Measurements from ENCODE around the gene CIT.
A peak's percentile ranks its signal among the peaks of the same experiment; 100 is the strongest.
"Not testable (repeated sequence)": the region's sequence is repeated elsewhere in the genome, so short reads cannot be mapped to it uniquely, and the experiment has no call there.

Gene CIT, protein sequence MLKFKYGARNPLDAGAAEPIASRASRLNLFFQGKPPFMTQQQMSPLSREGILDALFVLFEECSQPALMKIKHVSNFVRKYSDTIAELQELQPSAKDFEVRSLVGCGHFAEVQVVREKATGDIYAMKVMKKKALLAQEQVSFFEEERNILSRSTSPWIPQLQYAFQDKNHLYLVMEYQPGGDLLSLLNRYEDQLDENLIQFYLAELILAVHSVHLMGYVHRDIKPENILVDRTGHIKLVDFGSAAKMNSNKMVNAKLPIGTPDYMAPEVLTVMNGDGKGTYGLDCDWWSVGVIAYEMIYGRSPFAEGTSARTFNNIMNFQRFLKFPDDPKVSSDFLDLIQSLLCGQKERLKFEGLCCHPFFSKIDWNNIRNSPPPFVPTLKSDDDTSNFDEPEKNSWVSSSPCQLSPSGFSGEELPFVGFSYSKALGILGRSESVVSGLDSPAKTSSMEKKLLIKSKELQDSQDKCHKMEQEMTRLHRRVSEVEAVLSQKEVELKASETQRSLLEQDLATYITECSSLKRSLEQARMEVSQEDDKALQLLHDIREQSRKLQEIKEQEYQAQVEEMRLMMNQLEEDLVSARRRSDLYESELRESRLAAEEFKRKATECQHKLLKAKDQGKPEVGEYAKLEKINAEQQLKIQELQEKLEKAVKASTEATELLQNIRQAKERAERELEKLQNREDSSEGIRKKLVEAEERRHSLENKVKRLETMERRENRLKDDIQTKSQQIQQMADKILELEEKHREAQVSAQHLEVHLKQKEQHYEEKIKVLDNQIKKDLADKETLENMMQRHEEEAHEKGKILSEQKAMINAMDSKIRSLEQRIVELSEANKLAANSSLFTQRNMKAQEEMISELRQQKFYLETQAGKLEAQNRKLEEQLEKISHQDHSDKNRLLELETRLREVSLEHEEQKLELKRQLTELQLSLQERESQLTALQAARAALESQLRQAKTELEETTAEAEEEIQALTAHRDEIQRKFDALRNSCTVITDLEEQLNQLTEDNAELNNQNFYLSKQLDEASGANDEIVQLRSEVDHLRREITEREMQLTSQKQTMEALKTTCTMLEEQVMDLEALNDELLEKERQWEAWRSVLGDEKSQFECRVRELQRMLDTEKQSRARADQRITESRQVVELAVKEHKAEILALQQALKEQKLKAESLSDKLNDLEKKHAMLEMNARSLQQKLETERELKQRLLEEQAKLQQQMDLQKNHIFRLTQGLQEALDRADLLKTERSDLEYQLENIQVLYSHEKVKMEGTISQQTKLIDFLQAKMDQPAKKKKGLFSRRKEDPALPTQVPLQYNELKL (N-terminal part only)

DNA sequence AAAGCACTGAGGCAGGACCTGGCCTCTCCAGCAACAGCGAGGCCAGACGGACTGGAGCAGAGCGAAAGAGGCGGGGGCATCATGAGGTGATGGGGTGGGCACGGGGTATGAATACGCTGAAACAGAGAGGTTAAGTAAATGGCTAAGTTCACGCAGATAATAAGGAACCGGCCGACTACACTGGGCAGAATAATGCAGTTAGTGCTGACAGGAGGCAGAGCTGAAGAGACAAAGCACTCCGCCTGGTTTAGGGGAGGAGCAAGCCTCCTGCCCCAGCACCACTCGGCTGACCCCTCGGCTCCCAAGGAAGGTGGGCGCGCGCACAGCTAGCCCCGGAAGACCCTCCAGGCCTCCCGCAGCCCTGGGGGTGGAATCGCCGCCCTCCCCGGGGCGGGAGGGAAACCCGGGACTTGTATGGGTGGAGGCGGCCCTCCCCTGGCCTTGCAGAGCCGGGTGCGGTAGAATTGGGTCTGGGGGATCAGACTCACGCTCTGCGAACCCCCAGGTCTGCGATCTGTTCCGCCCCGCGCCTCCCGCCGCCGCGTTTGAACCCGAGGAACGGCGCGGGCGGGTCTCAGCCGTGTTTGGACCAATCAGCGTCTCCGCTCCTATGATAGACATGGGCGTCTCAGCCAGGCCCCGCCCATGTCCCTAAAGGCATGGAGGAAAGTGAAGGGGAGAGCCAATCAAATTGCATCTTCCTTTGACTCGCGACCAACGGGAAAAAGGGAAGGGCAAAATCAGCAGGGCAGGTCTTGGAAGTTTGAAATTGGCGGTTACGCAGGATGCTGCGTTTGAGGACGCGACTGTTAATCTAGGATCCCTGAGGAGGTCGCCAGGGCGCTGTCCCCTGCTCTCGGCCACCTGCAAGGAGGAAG, at the start of gene CIT:
TSS of gene CIT (minus strand) at position 560 of the 878 bp plus-strand sequence. CDS start 1,152 bp downstream, outside the sequence.
- DNase-seq (ENCODE audit: low read depth in 2 of 2), result peak; percentile 81 to 83

DNA sequence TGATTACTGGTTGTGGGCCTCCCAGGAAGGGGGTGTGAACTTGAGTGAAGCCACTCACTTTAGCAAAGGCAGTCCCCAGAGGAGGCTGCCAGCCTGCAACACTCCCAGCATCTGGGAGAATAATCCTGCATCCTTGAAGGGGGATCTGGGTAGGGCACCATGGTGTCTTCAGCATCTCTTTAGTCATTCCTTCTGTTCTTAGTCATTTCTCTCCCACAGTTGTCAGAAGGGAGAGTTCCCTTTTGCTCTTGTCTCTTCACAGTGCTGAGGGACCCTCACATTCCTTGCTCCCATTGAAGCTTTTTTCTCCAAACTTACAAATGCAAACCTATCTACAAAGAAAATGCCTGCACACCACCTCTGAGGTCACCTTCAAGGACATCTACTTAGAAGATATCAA, 48.1 kb upstream of the CIT start:
- DNase-seq (ENCODE audit: low read depth in 2 of 2), result no peak

DNA sequence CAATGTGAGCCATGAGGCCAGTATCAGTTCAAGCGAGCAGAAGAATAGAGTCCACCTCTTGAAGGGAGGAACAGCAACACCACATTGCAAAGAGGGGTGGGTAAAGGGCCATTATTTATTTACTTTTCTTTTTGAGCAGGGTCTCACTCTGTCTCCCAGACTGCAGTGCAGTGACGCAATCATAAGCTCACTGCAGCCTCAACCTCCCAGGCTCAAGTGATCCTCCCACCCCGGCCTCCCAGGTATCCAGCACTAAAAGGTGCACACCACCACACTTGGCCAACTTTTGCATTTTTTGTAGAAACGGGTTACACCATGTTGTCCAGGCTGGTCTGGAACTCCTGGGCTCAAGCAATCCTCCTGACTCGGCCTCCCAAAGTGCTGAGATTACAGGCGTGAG, 42.9 kb upstream of the CIT start:
- DNase-seq (ENCODE audit: low read depth in 2 of 2), result no peak

DNA sequence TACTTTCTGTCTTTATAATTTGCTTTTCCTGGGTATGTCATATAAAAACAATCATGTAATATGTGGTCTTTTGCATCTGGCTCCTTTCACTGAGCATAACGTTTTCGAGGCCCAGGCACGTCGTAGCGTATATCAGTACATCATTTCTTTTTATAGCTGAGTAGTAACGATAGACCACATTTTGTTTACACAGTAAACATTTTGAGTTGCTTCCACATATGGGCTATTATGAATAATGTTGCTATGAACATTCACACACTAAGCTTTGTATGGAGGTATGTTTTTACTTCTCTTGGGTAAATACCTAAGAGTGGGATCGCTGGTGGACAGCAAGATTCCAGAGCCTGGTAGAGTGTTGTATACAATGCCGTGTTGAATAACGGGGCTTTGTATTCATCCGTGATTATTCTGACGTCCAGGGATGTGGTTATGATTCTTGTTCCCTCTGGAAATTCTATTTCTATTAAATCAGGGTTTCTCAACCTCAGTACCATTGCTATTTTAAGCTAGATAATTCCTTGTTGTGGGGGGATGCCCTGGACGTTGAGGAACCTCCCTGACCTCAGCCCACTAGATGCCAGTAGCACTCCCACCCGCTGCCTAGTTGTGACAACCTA, 38.9 kb upstream of the CIT start:
- no peak for DNase-seq (ENCODE audit: low read depth in 2 of 2)

DNA sequence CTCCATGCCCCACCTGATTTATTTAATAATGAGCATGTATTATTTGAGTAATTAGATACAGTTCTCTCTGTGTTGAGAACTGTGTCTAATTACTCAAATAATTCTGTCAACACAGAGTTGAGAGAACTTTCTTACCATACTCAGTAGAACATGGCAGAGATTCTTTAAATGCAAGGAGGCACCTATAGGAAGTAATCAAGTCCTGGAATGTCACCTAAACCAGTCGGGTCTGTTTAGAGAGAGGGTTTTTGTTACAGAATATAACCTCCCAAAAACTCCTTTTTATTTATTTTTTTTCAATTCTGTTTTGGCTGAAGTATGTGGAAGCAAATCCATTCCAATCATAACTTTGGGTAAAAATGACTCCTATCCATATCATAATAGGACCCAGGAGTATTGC, 37.5 kb upstream of the CIT start:
- DNase-seq (ENCODE audit: low read depth in 2 of 2), result no peak

DNA sequence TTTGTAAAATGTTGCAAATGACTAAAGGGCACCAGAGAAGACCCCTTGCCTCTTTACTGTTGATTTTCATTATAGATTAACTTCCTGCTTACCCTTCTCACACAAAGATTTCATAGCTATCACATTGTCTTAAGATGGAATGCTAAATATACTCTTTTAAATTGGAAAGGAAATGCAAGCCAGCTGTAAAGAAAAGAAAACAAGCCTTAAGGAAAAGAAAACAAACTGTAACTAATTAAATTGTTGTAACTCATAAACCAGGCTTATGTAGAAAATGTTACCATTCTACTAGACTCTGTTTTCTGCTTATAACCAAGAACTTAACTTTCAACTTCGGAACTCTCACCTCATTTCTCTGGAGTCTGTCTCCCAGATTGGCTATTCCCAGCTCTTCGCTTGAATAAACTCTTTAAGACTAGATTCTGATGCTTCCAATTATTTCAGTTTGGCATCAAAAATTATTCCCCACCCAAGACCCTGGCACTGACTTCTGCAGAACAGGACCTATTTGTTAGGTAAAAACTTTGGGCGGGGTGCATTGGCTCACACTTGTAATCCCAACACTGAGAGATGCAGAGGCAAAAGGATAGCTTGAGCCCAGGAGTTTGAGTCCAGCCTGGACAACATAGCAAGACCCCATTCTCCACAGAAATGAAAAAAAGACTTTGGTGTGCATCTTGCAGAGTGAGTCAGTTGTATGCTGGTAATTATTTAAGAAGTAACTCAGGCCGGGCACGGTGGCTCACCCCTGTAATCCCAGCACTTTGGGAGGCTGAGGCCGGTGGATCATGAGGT, 36.6 kb upstream of the CIT start:
- DNase-seq (ENCODE audit: low read depth in 2 of 2), result no peak

DNA sequence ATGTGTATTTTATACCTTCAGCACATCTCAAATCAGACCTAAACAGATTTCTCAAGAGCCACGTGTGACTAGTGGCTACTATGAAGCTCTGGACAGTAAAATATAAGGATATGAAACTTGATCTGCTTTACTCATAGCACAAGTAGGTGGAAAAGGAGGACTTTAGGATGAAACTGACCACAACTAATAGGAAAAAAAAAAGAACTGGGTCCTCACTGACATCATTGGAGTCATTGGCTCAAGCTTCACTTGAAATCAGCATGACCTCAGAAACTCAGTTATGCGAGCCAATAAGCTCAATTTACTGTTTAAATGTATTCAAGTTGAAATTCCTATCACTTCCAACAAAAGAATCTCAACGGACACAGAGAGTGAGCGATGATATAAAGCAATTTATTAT, 34.1 kb upstream of the CIT start:
- peak; percentile 3 to 5 for DNase-seq (ENCODE audit: low read depth in 2 of 2)

DNA sequence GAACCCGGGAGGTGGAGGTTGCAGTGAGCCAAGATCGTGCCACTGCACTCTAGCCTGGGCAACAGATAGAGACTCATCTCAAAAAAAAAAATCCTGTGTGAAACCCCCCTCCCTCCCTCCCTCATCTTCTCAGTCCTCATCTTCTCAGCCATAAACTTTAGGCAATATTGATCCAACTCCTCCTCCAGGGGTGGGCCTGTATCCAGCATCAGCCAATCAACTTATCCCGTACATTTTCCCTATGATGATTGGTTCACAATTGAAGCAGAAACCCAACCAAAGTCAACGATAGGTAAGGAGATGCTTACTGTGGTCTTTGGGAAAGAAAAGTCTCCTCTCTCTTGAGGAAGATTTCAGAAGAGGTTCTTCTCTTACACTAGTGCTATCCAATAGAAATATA, 33.5 kb upstream of the CIT start:
- DNase-seq (ENCODE audit: low read depth in 2 of 2), result no peak

DNA sequence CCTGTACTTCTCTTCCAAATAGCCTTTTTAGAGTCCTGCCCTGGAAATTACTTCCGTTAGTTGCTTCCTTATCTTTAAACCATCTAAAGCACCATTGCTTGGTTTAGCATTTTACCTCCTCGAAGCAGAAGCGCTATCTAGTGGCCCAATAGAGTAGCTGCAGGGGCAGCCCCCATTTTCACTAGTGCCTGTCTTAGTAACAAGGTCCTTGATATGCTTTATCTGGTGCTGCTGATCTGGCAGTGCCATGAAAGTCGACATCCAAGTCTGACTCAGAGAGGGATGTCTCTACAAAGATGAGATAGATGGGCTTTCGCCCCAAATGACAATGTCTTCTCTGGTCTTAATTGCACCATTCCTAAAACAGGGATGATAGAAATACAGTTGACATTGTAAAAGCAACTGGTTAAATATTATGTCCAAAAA, 25.0 kb upstream of the CIT start:
- DNase-seq (ENCODE audit: low read depth in 2 of 2), result peak in 1 of 2 experiments; percentile 16

DNA sequence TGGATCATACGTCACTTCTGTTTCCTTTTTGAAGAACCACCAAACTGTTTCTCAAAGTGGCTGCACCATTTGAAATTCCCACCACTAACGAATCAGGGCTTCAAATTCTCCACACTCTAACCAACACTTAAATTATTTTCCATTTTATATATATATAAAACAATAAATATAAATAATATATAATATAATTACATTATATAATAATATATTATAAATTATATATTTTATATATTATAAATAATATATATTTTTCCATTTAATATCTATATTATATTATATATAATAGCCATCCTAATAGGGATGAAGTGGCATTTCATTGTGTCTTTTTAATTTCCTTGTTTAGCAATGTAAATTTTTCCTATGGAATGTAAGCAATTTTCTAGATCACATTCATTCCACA, 24.6 kb upstream of the CIT start:
- no peak for DNase-seq (ENCODE audit: low read depth in 2 of 2)

DNA sequence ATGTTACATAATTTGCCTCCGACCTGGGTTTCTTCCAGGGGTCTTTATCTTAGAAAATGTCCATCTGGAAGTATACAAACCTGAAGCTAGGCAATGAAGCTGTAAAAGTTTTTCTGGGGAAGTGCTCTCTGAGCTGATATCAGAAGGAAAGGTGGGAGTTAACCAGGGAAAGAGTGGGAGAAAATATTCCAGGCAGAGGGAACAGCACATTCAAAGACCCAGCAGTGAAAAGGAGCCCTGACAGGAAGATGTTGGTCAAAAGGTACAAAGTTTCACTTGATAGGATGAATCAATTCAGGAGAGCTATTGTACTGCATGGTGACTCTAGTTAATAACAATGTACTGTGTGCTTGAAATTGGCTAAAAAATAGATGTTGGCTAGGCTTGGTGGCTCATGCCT, 17.8 kb upstream of the CIT start:
- DNase-seq (ENCODE audit: low read depth in 2 of 2), result no peak

DNA sequence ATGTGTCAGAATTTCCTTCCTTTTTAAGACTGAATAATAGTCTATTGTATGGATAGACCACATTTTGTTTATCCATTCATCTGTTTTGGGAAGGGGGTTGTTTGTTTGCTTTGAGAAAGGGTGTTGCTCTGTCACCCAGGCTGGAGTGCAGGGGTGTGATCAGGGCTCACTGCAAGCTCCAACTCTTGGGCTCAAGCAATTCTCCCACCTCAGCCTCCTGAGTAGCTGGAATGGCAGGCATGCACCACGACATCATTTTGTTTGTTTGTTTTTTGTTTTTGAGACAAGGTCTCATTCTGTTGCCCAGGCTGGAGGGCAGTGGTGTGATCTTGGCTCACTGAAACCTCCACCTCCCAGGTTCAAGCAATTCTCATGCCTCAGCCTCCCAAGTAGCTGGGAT, 15.5 kb upstream of the CIT start:
- DNase-seq (ENCODE audit: low read depth in 2 of 2), result not testable (repeated sequence)

DNA sequence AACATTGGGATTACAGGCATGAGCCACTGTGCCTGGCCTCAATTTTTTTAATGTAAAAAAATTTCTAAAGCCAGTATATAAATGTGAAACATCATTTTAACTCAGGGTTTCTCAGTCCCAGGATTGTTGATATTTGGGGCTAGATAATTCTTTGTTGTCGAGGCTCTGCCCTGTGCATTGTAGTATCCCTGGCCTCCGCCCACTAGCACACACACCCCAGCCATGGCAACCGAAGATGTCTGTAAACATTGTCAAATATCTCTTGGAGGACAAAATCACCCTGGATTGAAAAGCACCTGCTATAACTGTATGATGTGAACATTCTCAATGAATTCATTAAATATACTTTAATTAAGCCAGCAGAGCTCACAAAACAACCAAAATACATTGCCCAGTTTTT, 8.4 kb upstream of the CIT start:
- no peak for DNase-seq (ENCODE audit: low read depth in 2 of 2)

DNA sequence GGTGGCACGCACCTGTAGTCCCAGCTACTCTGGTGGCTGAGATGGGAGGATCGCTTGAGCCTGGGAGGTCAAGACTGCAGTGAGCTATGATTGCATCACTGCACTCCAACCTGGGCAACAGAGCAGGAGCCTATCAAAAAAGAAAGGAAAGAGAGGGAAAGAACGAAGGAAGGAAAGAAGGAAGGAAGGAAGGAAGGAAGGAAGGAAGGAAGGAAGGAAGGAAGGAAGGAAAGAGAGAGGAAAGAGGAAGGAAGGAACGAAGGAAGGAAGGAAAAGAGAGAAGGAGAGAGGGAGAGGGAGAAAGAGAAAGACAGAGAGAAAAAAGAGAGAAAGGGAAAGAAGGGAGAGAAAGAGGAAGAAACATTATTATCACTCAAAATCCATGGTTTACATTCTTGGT, 6.7 kb upstream of the CIT start:
- not testable (repeated sequence) for DNase-seq (ENCODE audit: low read depth in 2 of 2)

DNA sequence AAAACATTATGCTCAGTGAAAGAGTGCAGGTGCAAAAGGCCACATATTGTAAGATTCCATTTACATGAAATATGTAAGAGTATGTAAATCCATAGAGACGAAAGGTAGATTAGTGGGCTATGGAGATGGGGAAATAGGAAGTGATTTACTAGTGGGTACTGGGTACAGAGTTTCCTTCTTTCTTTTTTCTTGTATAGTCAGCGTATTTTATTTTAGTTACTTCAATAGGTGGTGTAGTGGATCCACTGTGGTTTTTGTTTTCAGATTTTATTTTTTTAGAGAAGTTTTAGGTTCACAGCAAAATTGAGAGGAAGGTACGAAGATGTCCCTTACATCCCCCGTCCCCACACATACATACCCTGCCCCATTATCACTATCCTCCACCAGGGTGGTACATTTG, 6.1 kb upstream of the CIT start:
- no peak for DNase-seq (ENCODE audit: low read depth in 2 of 2)

DNA sequence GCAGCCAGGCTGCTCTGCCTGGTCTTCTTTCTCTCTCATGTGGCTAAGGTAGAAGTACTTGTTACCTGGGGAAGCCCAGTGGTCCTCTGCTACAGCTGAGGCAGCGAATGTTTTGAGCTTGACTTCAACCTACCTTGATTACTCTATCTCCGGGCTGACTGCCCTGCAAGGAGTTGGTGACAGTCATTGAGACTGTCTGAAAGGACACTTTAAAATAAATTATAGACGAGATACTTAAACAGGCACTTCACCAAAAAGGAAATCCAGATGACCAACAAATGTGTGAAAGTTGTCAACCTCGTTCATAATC, 474 bp upstream of the CIT start:
- DNase-seq (ENCODE audit: low read depth in 2 of 2), result no peak

DNA sequence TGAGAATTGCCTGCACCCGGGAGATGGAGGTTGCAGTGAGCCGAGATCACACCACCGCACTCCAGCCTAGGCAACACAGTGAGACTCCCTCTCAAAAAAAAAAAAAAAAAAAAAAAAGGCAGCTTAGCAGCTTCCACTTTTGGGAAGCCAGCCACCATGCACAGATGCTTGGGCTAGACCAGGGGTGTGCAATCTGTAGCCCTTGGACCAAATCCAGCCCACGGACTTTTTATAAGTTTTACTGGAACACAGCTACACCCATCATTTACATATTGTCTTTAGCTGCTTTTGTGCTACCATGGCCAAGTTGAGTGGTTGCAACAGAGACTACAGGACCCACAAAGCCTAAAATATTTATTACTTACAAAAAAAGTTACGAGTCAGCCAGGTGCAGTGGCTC, 6.7 kb downstream of the CIT start:
- DNase-seq (ENCODE audit: low read depth in 2 of 2), result no peak

DNA sequence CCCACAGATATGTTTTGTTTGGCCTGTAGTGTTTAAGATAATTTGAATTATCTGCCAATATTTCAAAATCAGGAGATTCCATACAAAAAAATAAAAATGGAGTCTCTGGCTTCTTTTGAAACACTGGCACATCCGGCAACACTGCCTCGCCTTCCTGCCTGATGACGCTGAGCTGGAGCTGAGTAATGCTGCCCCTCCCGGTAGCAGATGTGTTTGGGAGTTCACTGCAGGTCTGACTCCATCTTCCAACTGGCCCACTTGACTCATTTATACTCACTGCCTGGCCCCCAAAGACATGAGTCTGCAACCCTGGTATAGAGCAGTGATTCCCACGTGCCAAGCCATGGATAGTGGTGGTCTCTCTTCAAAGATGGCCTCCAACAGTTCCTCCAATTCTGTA, 7.4 kb downstream of the CIT start:
- peak; percentile 56 for DNase-seq (ENCODE audit: low read depth in 2 of 2)

DNA sequence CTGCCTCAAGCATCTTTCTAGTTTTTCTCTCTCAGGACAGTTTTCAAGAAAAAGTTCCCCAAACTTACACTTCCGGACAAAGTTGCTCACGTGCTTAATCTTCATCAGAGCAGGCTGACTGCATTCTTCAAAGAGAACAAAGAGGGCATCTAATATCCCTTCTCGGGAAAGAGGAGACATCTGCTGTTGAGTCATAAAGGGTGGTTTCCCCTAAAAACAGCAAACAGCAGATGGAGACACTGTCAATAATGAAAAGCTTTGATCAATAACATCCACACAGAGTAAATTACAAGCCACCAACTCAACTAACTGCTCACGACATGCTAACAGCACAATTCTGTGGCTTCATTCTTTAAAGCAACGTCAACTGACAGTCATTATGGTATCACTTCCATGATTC, 8.1 kb downstream of the CIT start:
- DNase-seq (ENCODE audit: low read depth in 2 of 2), result no peak

DNA sequence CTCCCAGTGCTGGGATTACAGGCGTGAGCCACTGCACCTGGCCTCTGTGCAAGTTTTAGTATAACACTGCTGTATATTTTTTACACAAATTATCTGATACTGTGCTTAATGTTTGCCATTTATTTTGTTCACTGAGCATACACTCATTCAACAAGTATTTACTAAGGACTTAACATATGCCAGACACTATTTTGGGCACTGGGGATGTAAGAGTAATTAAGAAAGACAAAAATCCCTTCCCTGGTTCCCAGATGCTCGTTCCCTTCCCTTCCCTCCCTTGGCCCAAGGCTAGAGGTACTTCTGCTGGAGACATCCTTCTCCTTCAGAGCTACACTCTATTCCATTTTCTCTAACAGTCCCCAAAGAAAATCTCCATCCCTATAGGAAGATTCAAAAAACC, 12.5 kb downstream of the CIT start:
- no peak for DNase-seq (ENCODE audit: low read depth in 2 of 2)

Data from fibroblast of skin of left biceps (primary cell).